CD4-positive, alpha-beta memory T cell (primary cell): ENCODE data around the gene SERINC3. TPM values are rescaled to one million over a fixed set of nuclear protein-coding genes. Genes with fewer than 3 reads are reported as not detected.
A peak's percentile ranks its signal among the peaks of the same experiment; 100 is the strongest.

Experiments used
- CTCF ChIA-PET: fragments of 350-600 bp; sonication (Branson Sonifier 250); formaldehyde crosslinking; loops from one replicate; lab custom pipeline; 2021; ENCODE audit warnings: inconsistent platforms; ENCODE audit not compliant: partially characterized antibody; lab: Charles Lee
- POLR2A ChIA-PET: fragments of 350-600 bp; sonication (Branson Sonifier 250); formaldehyde crosslinking; loops from one replicate; lab custom pipeline; 2021; ENCODE audit not compliant: partially characterized antibody; lab: Charles Lee
- DNase-seq, 5 donors: peaks; one replicate each; pipeline versions ENCODE4 v3.0.0 to v3.0.0-alpha.2; 2020 to 2022; ENCODE audit warnings: mixed read lengths in 1 of 5
- H3K27ac ChIP-seq: one replicate; pipeline ENCODE4 v1.7.0; 2013; ENCODE audit warnings: low read depth, low read length
- H3K27me3 ChIP-seq: 2 replicates; pipeline ENCODE4 v1.7.0; 2013; ENCODE audit warnings: mild to moderate bottlenecking, low read length, moderate library complexity; ENCODE audit not compliant: insufficient read depth
- H3K36me3 ChIP-seq: 2 replicates; pipeline ENCODE4 v1.7.0; 2013; ENCODE audit warnings: mild to moderate bottlenecking, low read length, moderate library complexity; ENCODE audit not compliant: insufficient read depth
- H3K4me1 ChIP-seq: 2 replicates; pipeline ENCODE4 v1.7.0; 2013; ENCODE audit warnings: mild to moderate bottlenecking, low read length, moderate library complexity; ENCODE audit not compliant: insufficient read depth
- H3K4me3 ChIP-seq, 2 donors: one replicate each; pipeline ENCODE4 v1.7.0; 2013; ENCODE audit warnings: low read length in 2 of 2, mild to moderate bottlenecking in 1 of 2
- H3K9me3 ChIP-seq, 2 donors: one replicate each; pipeline ENCODE4 v1.7.0; 2013; ENCODE audit warnings: low read length in 2 of 2, control low read depth in 1 of 2; ENCODE audit not compliant: control insufficient read depth in 1 of 2
- H3K27ac Mint-ChIP-seq, 7 donors: one replicate each; pipeline ENCODE4 v1.8.0; 2020 to 2021; ENCODE audit warnings: mixed read lengths in 7 of 7, mild to moderate bottlenecking in 6 of 7, inconsistent platforms in 3 of 7, moderate library complexity in 3 of 7
- H3K27me3 Mint-ChIP-seq, 2 donors: one replicate each; pipeline ENCODE4 v1.8.0; 2020 to 2021; ENCODE audit warnings: mixed read lengths in 2 of 2
- H3K36me3 Mint-ChIP-seq, 2 donors: one replicate each; pipeline ENCODE4 v1.8.0; 2020 to 2021; ENCODE audit warnings: mixed read lengths in 2 of 2, inconsistent platforms in 1 of 2, mild to moderate bottlenecking in 1 of 2
- H3K4me1 Mint-ChIP-seq, 4 donors: one replicate each; pipeline ENCODE4 v1.8.0; 2020 to 2021; ENCODE audit warnings: mixed read lengths in 4 of 4, mild to moderate bottlenecking in 1 of 4
- H3K4me3 Mint-ChIP-seq, 8 donors: one replicate each; pipeline ENCODE4 v1.8.0; 2020 to 2021; ENCODE audit warnings: mixed read lengths in 8 of 8, mild to moderate bottlenecking in 7 of 8, moderate library complexity in 6 of 8, inconsistent platforms in 3 of 8
- H3K9me3 Mint-ChIP-seq, 8 donors: one replicate each; pipeline ENCODE4 v1.8.0; 2020 to 2021; ENCODE audit warnings: mixed read lengths in 8 of 8, mild to moderate bottlenecking in 5 of 8, inconsistent platforms in 3 of 8, moderate library complexity in 1 of 8
- intact Hi-C: fragments of 100-400 bp; cut with micrococcal nuclease; formaldehyde crosslinking; loops from one replicate; pipeline ENCODE4 v1.15.1; 2023
- polyA plus RNA-seq, 2 donors: library from polyadenylated mRNA; unstranded; fragments of 300-500 nt; fragmentation: Illumina TruSeq; gene quantifications; one replicate each; pipeline ENCODE4 v1.2.3, GENCODE V29; 2021
- total RNA-seq, 2 experiments: library from RNA; stranded (reverse); gene quantifications; one replicate each; pipeline ENCODE4 v1.2.3, GENCODE V29; 2021

Gene SERINC3
- total and polyA plus RNA-seq, 4 experiments from 2014 or later = 84.8 to 212 (median 137) TPM

- CTCF ChIA-PET = no interaction called here
- no peak for DNase-seq
- H3K4me1 ChIP-seq = no peaks in the 10 kb centered on the region
- Mint-ChIP-seq H3K4me3 (no peak overlapping the region), H3K9me3 (no peaks in the 10 kb centered on the region), H3K36me3 (peaks cover 61 to 87% of the 10 kb centered on the region in 2 donors), H3K4me1 (peaks cover 5 to 13% (median 6%) of the 10 kb centered on the region in 4 donors), H3K27me3 (no peaks in the 10 kb centered on the region), H3K27ac (peak overlapping the region in 6 of 7 donors; percentile 8 to 81 (median 68))
- H3K36me3 ChIP-seq = peaks cover 73% of the 10 kb centered on the region
- H3K4me3 ChIP-seq = no peak overlapping the region
- POLR2A ChIA-PET = interaction anchor here (0.9 to 1.5 kb wide), 2 partner anchors 20 to 26 kb away, joined by 3 read pairs; partner anchors contain the start of gene TTPAL
- H3K27ac ChIP-seq = no peak overlapping the region
- intact Hi-C loops = no loop called here
- H3K9me3 ChIP-seq = no peaks in the 10 kb centered on the region
- H3K27me3 ChIP-seq = no peaks in the 10 kb centered on the region
These were observed 26.6 kb downstream of the SERINC3 start for GRCh38 chr20:44495257-44495656.

DNA sequence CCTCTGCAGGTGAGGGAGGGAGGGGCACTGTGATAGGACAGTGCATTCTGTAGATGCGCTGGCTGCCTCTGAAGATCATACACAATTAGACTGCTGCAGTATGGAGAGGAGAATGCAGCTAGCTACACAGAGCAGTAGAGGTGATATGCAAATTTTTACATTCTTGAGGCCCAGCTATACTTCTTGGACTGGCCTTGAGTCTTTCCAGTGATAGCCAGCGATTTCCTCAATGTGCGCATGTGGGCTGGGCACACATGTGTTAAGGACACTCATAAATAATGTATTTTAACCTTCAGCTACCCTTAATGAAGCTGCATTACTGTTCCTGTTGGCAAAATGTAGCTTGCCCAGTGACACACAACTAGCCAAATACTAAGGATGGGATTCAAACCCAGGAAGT is 27.2 kb downstream of the SERINC3 start:
- H3K4me3 ChIP-seq = no peak overlapping the region
- peak overlapping the region; percentile 5 to 69 (median 42) for H3K27ac Mint-ChIP-seq
- peaks cover 68% of the 10 kb centered on the region for H3K36me3 ChIP-seq
- no peaks in the 10 kb centered on the region for H3K27me3 Mint-ChIP-seq
- no peaks in the 10 kb centered on the region for H3K9me3 ChIP-seq
- H3K36me3 Mint-ChIP-seq = peaks cover 61 to 88% of the 10 kb centered on the region in 2 donors
- H3K4me1 Mint-ChIP-seq = peaks cover 5 to 13% (median 6%) of the 10 kb centered on the region in 4 donors
- no peak overlapping the region for H3K27ac ChIP-seq
- ChIA-PET POLR2A (interaction anchor here (0.9 to 1.5 kb wide), 2 partner anchors 19 to 26 kb away, joined by 3 read pairs; partner anchors contain the start of gene TTPAL), CTCF (no interaction called here)
- DNase-seq = no peak
- no peaks in the 10 kb centered on the region for H3K4me1 ChIP-seq
- no peaks in the 10 kb centered on the region for H3K9me3 Mint-ChIP-seq
- intact Hi-C loops = no loop called here
- no peaks in the 10 kb centered on the region for H3K27me3 ChIP-seq
- no peak overlapping the region for H3K4me3 Mint-ChIP-seq

GRCh38 chr20:44494266-44494665 is 27.6 kb downstream of the SERINC3 start:
- Mint-ChIP-seq H3K27me3 (no peaks in the 10 kb centered on the region), H3K36me3 (peaks cover 64 to 88% of the 10 kb centered on the region in 2 donors), H3K4me3 (no peak overlapping the region), H3K9me3 (no peaks in the 10 kb centered on the region), H3K27ac (peak overlapping the region; percentile 5 to 87 (median 42)), H3K4me1 (peaks cover 5 to 13% (median 6%) of the 10 kb centered on the region in 4 donors)
- no peak overlapping the region for H3K27ac ChIP-seq
- no peak overlapping the region for H3K4me3 ChIP-seq
- DNase-seq = no peak
- H3K27me3 ChIP-seq = no peaks in the 10 kb centered on the region
- no peaks in the 10 kb centered on the region for H3K9me3 ChIP-seq
- no peaks in the 10 kb centered on the region for H3K4me1 ChIP-seq
- intact Hi-C loops = no loop called here
- CTCF ChIA-PET = no interaction called here
- POLR2A ChIA-PET = interaction anchor here (0.9 to 1.5 kb wide), 2 partner anchors 19 to 27 kb away, joined by 3 read pairs; partner anchors contain the start of gene TTPAL
- peaks cover 68% of the 10 kb centered on the region for H3K36me3 ChIP-seq

DNA sequence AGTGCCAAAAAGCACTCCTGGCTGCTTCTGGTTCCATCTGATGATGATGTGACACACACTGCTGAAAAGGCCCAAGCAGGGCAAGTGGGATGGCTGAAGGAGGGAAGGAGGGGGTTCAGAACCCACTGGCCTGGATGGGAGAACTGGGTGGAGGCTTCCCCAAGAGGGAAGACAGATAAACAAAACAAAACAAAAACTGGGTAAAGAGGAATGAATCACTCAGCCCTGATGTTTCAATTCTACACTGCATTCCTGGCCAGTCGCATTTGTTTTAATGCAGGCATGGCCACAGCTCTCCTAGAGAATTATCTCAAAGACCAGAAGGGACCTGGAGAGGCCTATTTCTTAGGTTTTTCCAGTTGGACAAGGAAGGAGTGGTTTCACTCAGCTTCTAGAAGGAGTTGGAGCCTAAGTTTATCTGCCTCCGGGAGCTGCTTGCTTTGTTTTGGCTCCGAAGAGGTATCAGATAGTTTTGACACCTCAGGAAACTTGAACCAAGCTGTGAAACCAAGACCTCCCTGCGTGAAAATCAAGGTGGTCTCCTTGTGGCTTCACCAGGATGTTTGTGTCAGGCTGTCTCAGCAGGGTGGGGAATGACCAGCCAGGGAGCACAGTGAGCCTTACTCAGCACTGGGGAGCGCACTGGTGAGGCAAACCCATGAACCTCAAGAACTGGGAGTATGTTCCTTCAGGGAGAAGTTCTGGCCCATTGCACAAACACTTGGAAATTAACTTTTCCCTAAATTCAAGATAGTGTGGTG is 30.1 kb downstream of the SERINC3 start:
- Mint-ChIP-seq H3K36me3 (peaks cover 51 to 82% of the 10 kb centered on the region in 2 donors), H3K27ac (peak overlapping the region in 4 of 7 donors; percentile 44 to 94 (median 68)), H3K4me1 (peaks cover 4 to 9% (median 6%) of the 10 kb centered on the region in 4 donors), H3K27me3 (no peaks in the 10 kb centered on the region), H3K9me3 (no peaks in the 10 kb centered on the region), H3K4me3 (no peak overlapping the region)
- no peaks in the 10 kb centered on the region for H3K4me1 ChIP-seq
- intact Hi-C loops = no loop called here
- H3K27ac ChIP-seq = no peak overlapping the region
- no peak overlapping the region for H3K4me3 ChIP-seq
- peak in 1 of 5 donors; percentile 6 for DNase-seq
- peaks cover 59% of the 10 kb centered on the region for H3K36me3 ChIP-seq
- no peaks in the 10 kb centered on the region for H3K9me3 ChIP-seq
- POLR2A ChIA-PET = no interaction called here
- no peaks in the 10 kb centered on the region for H3K27me3 ChIP-seq
- CTCF ChIA-PET = interaction anchor here (1.8 kb wide), 1 partner anchor 107 kb away, joined by 4 read pairs; no protein-coding TSS in a partner anchor

- DNase-seq = no peak
- no peak overlapping the region for H3K27ac ChIP-seq
- intact Hi-C loops = no loop called here
- H3K4me3 ChIP-seq = no peak overlapping the region
- no peaks in the 10 kb centered on the region for H3K4me1 ChIP-seq
- no peak overlapping the region for H3K4me3 Mint-ChIP-seq
- H3K9me3 Mint-ChIP-seq = no peaks in the 10 kb centered on the region
- H3K4me1 Mint-ChIP-seq = peaks cover 4 to 9% (median 5%) of the 10 kb centered on the region in 4 donors
- POLR2A ChIA-PET = no interaction called here
- CTCF ChIA-PET = no interaction called here
- H3K27ac Mint-ChIP-seq = peak overlapping the region in 5 of 7 donors; percentile 9 to 54 (median 36)
- no peaks in the 10 kb centered on the region for H3K9me3 ChIP-seq
- H3K36me3 ChIP-seq = peaks cover 44% of the 10 kb centered on the region
- H3K27me3 Mint-ChIP-seq = no peaks in the 10 kb centered on the region
- no peaks in the 10 kb centered on the region for H3K27me3 ChIP-seq
- peaks cover 43 to 79% of the 10 kb centered on the region in 2 donors for H3K36me3 Mint-ChIP-seq
These were observed 31.9 kb downstream of the SERINC3 start for GRCh38 chr20:44489931-44490330.

- peak overlapping the region in 2 of 7 donors; percentile 22 to 82 for H3K27ac Mint-ChIP-seq
- DNase-seq = no peak
- no peaks in the 10 kb centered on the region for H3K4me1 ChIP-seq
- no peaks in the 10 kb centered on the region for H3K27me3 Mint-ChIP-seq
- peaks cover 37% of the 10 kb centered on the region for H3K36me3 ChIP-seq
- no peak overlapping the region for H3K27ac ChIP-seq
- H3K4me3 ChIP-seq = no peak overlapping the region
- no peaks in the 10 kb centered on the region for H3K9me3 Mint-ChIP-seq
- no peak overlapping the region for H3K4me3 Mint-ChIP-seq
- ChIA-PET CTCF (no interaction called here), POLR2A (no interaction called here)
- H3K36me3 Mint-ChIP-seq = peaks cover 40 to 77% of the 10 kb centered on the region in 2 donors
- no peaks in the 10 kb centered on the region for H3K9me3 ChIP-seq
- peaks cover 4 to 9% (median 5%) of the 10 kb centered on the region in 4 donors for H3K4me1 Mint-ChIP-seq
- intact Hi-C loops = no loop called here
- H3K27me3 ChIP-seq = no peaks in the 10 kb centered on the region
These were observed 32.6 kb downstream of the SERINC3 start for GRCh38 chr20:44489223-44489622.

GRCh38 chr20:44488551-44488950 is 33.3 kb downstream of the SERINC3 start:
- Histone ChIP-seq H3K4me3 (no peak overlapping the region), H3K27me3 (no peaks in the 10 kb centered on the region), H3K9me3 (no peaks in the 10 kb centered on the region), H3K4me1 (no peaks in the 10 kb centered on the region), H3K36me3 (peaks cover 40% of the 10 kb centered on the region), H3K27ac (no peak overlapping the region)
- Mint-ChIP-seq H3K9me3 (no peaks in the 10 kb centered on the region), H3K36me3 (peaks cover 39 to 79% of the 10 kb centered on the region in 2 donors), H3K27ac (peak overlapping the region in 6 of 7 donors; percentile 3 to 92 (median 62)), H3K4me3 (no peak overlapping the region), H3K27me3 (no peaks in the 10 kb centered on the region), H3K4me1 (peaks cover 4 to 9% (median 6%) of the 10 kb centered on the region in 4 donors)
- DNase-seq = no peak
- ChIA-PET CTCF (interaction anchor here (1.1 to 1.6 kb wide), 2 partner anchors 13 kb away, joined by 3 to 6 read pairs; partner anchors contain the start of gene TTPAL), POLR2A (interaction anchor here (1.4 kb wide), 1 partner anchor 12 kb away, joined by 6 read pairs; the partner anchor contains the start of gene TTPAL)
- intact Hi-C loops = no loop called here
